ENCODE measurements around the gene MRPS33.
A peak's percentile ranks its signal among the peaks of the same experiment; 100 is the strongest.

- TF ChIP-seq CTCF (tag by site-specific recombination; IDR thresholded peaks at IDR 0.05): no peak
- TF ChIP-seq TCF7L2 (IDR thresholded peaks at IDR 0.05; ENCODE audit: borderline replicate concordance, low read depth, low read length): no peak
- TF ChIP-seq YY1 (tag by site-specific recombination; IDR thresholded peaks at IDR 0.05): no peak
- TF ChIP-seq ZNF302 (tag by site-specific recombination; IDR thresholded peaks at IDR 0.05; ENCODE audit: low read depth): no peak
- TF ChIP-seq, protein P1, sequence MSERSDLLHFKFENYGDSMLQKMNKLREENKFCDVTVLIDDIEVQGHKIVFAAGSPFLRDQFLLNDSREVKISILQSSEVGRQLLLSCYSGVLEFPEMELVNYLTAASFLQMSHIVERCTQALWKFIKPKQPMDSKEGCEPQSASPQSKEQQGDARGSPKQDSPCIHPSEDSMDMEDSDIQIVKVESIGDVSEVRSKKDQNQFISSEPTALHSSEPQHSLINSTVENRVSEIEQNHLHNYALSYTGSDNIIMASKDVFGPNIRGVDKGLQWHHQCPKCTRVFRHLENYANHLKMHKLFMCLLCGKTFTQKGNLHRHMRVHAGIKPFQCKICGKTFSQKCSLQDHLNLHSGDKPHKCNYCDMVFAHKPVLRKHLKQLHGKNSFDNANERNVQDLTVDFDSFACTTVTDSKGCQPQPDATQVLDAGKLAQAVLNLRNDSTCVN (tag by site-specific recombination; optimal IDR thresholded peaks at IDR 0.05): no peak
- TF ChIP-seq BCL11A (tag by site-specific recombination; IDR thresholded peaks at IDR 0.05; ENCODE audit: low read depth): no peak
- no peak for TF ChIP-seq ZBTB17 (tag by site-specific recombination; IDR thresholded peaks at IDR 0.05)
- TF ChIP-seq, protein P2, sequence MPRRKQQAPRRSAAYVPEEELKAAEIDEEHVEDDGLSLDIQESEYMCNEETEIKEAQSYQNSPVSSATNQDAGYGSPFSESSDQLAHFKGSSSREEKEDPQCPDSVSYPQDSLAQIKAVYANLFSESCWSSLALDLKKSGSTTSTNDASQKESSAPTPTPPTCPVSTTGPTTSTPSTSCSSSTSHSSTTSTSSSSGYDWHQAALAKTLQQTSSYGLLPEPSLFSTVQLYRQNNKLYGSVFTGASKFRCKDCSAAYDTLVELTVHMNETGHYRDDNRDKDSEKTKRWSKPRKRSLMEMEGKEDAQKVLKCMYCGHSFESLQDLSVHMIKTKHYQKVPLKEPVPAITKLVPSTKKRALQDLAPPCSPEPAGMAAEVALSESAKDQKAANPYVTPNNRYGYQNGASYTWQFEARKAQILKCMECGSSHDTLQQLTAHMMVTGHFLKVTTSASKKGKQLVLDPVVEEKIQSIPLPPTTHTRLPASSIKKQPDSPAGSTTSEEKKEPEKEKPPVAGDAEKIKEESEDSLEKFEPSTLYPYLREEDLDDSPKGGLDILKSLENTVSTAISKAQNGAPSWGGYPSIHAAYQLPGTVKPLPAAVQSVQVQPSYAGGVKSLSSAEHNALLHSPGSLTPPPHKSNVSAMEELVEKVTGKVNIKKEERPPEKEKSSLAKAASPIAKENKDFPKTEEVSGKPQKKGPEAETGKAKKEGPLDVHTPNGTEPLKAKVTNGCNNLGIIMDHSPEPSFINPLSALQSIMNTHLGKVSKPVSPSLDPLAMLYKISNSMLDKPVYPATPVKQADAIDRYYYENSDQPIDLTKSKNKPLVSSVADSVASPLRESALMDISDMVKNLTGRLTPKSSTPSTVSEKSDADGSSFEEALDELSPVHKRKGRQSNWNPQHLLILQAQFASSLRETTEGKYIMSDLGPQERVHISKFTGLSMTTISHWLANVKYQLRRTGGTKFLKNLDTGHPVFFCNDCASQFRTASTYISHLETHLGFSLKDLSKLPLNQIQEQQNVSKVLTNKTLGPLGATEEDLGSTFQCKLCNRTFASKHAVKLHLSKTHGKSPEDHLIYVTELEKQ (tag by site-specific recombination; IDR thresholded peaks at IDR 0.05; ENCODE audit: borderline replicate concordance): no peak
- no peak for TF ChIP-seq ZNF274 (IDR thresholded peaks at IDR 0.05; ENCODE audit: low read length)
- TF ChIP-seq ZNF274 (tag by site-specific recombination; IDR thresholded peaks at IDR 0.05; ENCODE audit: borderline replicate concordance): no peak
- no peak for TF ChIP-seq ZSCAN5A (tag by site-specific recombination; IDR thresholded peaks at IDR 0.05)
- no peak for TF ChIP-seq ZNF747 (tag by site-specific recombination; IDR thresholded peaks at IDR 0.05)
- no peak for TF ChIP-seq ZNF473 (tag by site-specific recombination; IDR thresholded peaks at IDR 0.05)
- TF ChIP-seq ZNF132 (tag by site-specific recombination; IDR thresholded peaks at IDR 0.05; ENCODE audit: borderline replicate concordance): no peak
- peak; percentile 96 for TF ChIP-seq TRIM28 (IDR thresholded peaks at IDR 0.05; ENCODE audit: borderline replicate concordance, low read length)
These were observed 9.9 kb upstream of the MRPS33 start for GRCh38 chr7:141024668-141025067.
